GM13976 (cell line): ENCODE results near the gene ARHGAP26.

ENCODE experiments used
- DNase-seq: peaks from one replicate; pipeline ENCODE4 v3.0.0; 2012; ENCODE audit warnings: low spot score
- in situ Hi-C: fragments of 300-500 bp; cut with MboI; formaldehyde crosslinking; loops from one replicate; pipeline ENCODE4 v1.12.0; 2022; ENCODE audit warnings: low sequenced_read_pairs, mixed read lengths, inconsistent platforms; ENCODE audit not compliant: unreplicated experiment
- TF ChIP-seq, protein P1 (sequence below): IDR thresholded peaks from 2 replicates; pipeline ENCODE4 v1.5.1; 2012; ENCODE audit warnings: borderline replicate concordance, mild to moderate bottlenecking; ENCODE audit not compliant: insufficient read depth; ENCODE audit errors: extremely low read depth, missing control alignments, control extremely low read depth

ARHGAP26 gene

DNA sequence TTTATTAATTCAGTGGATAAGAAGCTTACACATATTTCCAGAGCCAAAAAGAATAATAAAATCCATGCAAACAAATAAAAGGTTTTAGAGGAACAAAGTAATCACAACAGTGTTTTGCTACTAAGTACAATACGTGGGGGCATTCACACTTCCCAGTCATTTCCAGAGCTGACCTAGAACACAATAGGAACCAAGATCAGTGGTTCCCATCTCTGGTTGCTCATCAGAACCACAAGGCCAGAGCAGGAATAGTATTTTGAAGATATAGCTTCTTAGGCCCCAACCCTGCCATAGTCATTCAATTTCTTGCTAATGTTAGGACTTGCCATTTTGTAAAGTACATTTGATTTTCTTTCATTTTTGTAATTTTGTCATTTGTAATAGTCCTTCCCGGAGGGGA, 417.9 kb downstream of the ARHGAP26 start:
- DNase-seq, result no peak
- TF ChIP-seq, protein P1, sequence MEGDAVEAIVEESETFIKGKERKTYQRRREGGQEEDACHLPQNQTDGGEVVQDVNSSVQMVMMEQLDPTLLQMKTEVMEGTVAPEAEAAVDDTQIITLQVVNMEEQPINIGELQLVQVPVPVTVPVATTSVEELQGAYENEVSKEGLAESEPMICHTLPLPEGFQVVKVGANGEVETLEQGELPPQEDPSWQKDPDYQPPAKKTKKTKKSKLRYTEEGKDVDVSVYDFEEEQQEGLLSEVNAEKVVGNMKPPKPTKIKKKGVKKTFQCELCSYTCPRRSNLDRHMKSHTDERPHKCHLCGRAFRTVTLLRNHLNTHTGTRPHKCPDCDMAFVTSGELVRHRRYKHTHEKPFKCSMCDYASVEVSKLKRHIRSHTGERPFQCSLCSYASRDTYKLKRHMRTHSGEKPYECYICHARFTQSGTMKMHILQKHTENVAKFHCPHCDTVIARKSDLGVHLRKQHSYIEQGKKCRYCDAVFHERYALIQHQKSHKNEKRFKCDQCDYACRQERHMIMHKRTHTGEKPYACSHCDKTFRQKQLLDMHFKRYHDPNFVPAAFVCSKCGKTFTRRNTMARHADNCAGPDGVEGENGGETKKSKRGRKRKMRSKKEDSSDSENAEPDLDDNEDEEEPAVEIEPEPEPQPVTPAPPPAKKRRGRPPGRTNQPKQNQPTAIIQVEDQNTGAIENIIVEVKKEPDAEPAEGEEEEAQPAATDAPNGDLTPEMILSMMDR, result no peak
- in situ Hi-C loops, result loop anchor here (10.0 kb wide), 1 partner anchor 163 kb away; no protein-coding TSS in a partner anchor

GRCh38 chr5:143188692-143189091, 418.5 kb downstream of the ARHGAP26 start:
- DNase-seq, result peak; percentile 19
- TF ChIP-seq, protein P1, result no peak
- in situ Hi-C loops, result loop anchor here (10.0 kb wide), 1 partner anchor 164 kb away; no protein-coding TSS in a partner anchor

DNA sequence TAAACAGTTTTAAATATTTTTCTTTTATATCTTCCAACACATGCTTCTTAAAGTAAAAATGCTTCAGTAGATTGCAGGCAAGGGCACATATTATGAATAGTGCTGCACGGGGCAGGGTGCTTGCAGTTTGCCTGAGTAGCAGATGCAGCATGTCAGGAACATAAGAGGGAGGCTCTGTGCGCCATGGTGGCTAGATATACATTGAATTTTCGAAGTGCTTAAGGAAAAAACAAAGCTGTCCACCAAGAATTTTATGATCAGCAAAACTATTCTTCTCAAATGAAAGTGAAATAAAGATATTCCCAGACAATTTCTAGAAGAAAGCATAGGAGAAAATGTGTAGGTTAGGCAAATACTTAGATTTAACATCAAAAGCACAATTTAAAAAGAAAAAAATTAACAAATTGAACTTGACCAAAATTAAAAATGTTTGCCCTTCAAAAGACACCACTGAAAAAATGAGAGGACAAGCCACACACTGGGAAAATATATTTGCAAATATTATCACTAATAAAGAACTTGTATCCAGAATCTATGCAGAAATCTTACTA, 420.2 kb downstream of the ARHGAP26 start:
- in situ Hi-C loops, result no loop called here
- TF ChIP-seq, protein P1, result no peak
- no peak for DNase-seq

- no peak for DNase-seq
- TF ChIP-seq, protein P1, result no peak
- in situ Hi-C loops, result no loop called here
Measured at GRCh38 chr5:143191720-143192119, 421.5 kb downstream of the ARHGAP26 start.

GRCh38 chr5:143192191-143192900, 422.2 kb downstream of the ARHGAP26 start:
- in situ Hi-C loops, result no loop called here
- no peak for DNase-seq
- TF ChIP-seq, protein P1, result no peak

DNA sequence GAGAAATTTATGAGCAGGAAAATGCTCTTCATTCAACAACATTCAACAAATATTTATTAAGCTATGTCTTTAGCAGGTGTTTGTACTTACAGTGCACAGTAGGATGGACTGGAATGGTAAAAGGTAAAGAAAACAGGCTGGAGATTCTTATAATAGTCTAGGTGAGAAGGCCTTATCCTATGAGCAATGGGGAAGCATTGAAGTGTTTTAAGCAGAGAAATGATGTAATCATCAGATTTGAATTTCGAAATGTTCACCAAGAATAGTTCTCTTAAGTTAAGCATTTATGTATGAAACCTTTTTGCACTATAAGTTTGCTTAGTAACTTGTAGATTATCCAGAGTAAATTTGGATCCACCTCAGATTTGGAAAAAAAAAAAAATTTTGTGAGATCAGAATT, 424.0 kb downstream of the ARHGAP26 start:
- TF ChIP-seq, protein P1, result no peak
- in situ Hi-C loops, result no loop called here
- DNase-seq, result no peak
